Endothelial cell of umbilical vein (primary cell): ENCODE measurements around the gene NAP1L3. TPM values are rescaled to one million over a fixed set of nuclear protein-coding genes. Genes with fewer than 3 reads are reported as not detected.

ENCODE experiments used
- BruUV-seq: library from RNA; stranded (reverse); fragments of 400-500 nt; replicated peaks from 2 replicates; lab custom pipeline; 2021; lab: Mats Ljungman, UMichigan
- CTCF ChIA-PET: fragments of 300-600, 350-600 bp; sonication (Branson Sonifier 250); formaldehyde crosslinking; loops from one replicate; lab custom pipeline; 2021; ENCODE audit warnings: antibody characterized with exemption, inconsistent platforms; lab: Charles Lee
- POLR2A ChIA-PET: fragments of 300-600, 350-600 bp; sonication (Branson Sonifier 250); formaldehyde crosslinking; loops from one replicate; lab custom pipeline; 2021; ENCODE audit warnings: antibody characterized with exemption, inconsistent platforms; lab: Charles Lee
- DNase-seq: peaks from one replicate; pipeline ENCODE4 v3.0.0-alpha.2; 2011; ENCODE audit warnings: low read depth, low spot score
- FAIRE-seq: peaks from 2 replicates; lab custom pipeline; 2011; peaks lifted over from hg19 to GRCh38; lab: Jason Lieb, UNC
- H2AFZ ChIP-seq: 2 replicates; pipeline ENCODE4 v1.6.0; 2012; ENCODE audit warnings: low read depth, low read length, control low read depth, inconsistent platforms
- H3K27ac ChIP-seq: 2 replicates; pipeline ENCODE4 v1.5.1; 2011; ENCODE audit warnings: low read depth, mild to moderate bottlenecking, control low read depth, low read length, moderate library complexity; ENCODE audit not compliant: insufficient read depth
- H3K27me3 ChIP-seq, 2 experiments: 2 replicates each; pipeline versions ENCODE4 v1.6.0 to v1.6.1; 2011; ENCODE audit warnings: low read length in 2 of 2, mixed read lengths in 1 of 2; ENCODE audit not compliant: control insufficient read depth in 2 of 2, insufficient read depth in 2 of 2
- H3K36me3 ChIP-seq, 2 experiments: 2 replicates in 1 of 2; 3 replicates in 1 of 2; pipeline ENCODE4 v1.5.1; 2011; ENCODE audit warnings: low read length in 2 of 2, mild to moderate bottlenecking in 1 of 2, moderate library complexity in 1 of 2; ENCODE audit not compliant: control insufficient read depth in 2 of 2, insufficient read depth in 2 of 2; ENCODE audit errors: extremely low read depth in 1 of 2
- H3K4me1 ChIP-seq: 3 replicates; pipeline ENCODE4 v1.5.1; 2011; ENCODE audit warnings: mild to moderate bottlenecking, low read length; ENCODE audit not compliant: control insufficient read depth, insufficient read depth; ENCODE audit errors: extremely low read depth
- H3K4me2 ChIP-seq: 2 replicates; pipeline ENCODE4 v1.6.1; 2011; ENCODE audit warnings: low read length, control low read depth, mixed read lengths; ENCODE audit not compliant: insufficient read depth
- H3K4me3 ChIP-seq, 3 experiments: fragments of 200-600 bp in 1 of 3; sonication (generic), shearing (Covaris generic) in 1 of 3; replicated peaks in 1 of 3; 2 replicates each; pipeline ENCODE4 v1.5.1; 2011 to 2016; ENCODE audit warnings: control low read depth in 3 of 3, low read length in 3 of 3, mild to moderate bottlenecking in 2 of 3, inconsistent platforms in 1 of 3, low read depth in 1 of 3, moderate library complexity in 1 of 3; ENCODE audit not compliant: insufficient read depth in 1 of 3
- H3K79me2 ChIP-seq: 2 replicates; pipeline ENCODE4 v1.6.0; 2012; ENCODE audit warnings: low read length, inconsistent platforms; ENCODE audit not compliant: control insufficient read depth, insufficient read depth
- H3K9ac ChIP-seq: replicated peaks from 2 replicates; pipeline ENCODE3; 2011; ENCODE audit warnings: low read length, control low read depth; ENCODE audit not compliant: insufficient read depth; ENCODE audit errors: extremely low read depth
- H3K9me1 ChIP-seq: replicated peaks from 3 replicates; pipeline ENCODE4 v1.6.0; 2011; ENCODE audit warnings: mild to moderate bottlenecking, low read length; ENCODE audit not compliant: control insufficient read depth, insufficient read depth; ENCODE audit errors: extremely low read depth
- H3K9me3 ChIP-seq: replicated peaks from 2 replicates; pipeline ENCODE4 v1.5.1; 2012; ENCODE audit warnings: low read length, inconsistent platforms; ENCODE audit not compliant: control insufficient read depth, insufficient read depth
- H4K20me1 ChIP-seq: replicated peaks from 2 replicates; pipeline ENCODE3; 2011; ENCODE audit warnings: mild to moderate bottlenecking, low read length; ENCODE audit not compliant: control insufficient read depth, insufficient read depth; ENCODE audit errors: extremely low read depth
- CTCF ChIP-seq, 2 donors: IDR thresholded peaks; 1 replicate in 1 of 2; 2 replicates in 1 of 2; pipeline ENCODE4 v1.5.1; 2011; ENCODE audit warnings: low read length in 2 of 2, mild to moderate bottlenecking in 2 of 2, moderate library complexity in 2 of 2, control low read depth in 1 of 2, inconsistent platforms in 1 of 2, low read depth in 1 of 2; ENCODE audit not compliant: insufficient read depth in 1 of 2; ENCODE audit errors: extremely low read depth in 1 of 2
- EZH2 ChIP-seq: IDR thresholded peaks from 2 replicates; pipeline ENCODE4 v1.6.1; 2012; ENCODE audit warnings: borderline replicate concordance, low read depth, mild to moderate bottlenecking, moderate library complexity, low read length, inconsistent platforms; ENCODE audit not compliant: severe bottlenecking
- FOS ChIP-seq: IDR thresholded peaks from 2 replicates; pipeline ENCODE4 v1.6.1; 2011; ENCODE audit warnings: mild to moderate bottlenecking, low read length, moderate library complexity, borderline replicate concordance; ENCODE audit not compliant: insufficient read depth
- GATA2 ChIP-seq: IDR thresholded peaks from 2 replicates; pipeline ENCODE4 v1.7.0; 2011; ENCODE audit warnings: low read depth, mild to moderate bottlenecking, moderate library complexity, mixed read lengths, low read length; ENCODE audit not compliant: insufficient read length, insufficient read depth
- JUN ChIP-seq: IDR thresholded peaks from 2 replicates; pipeline ENCODE4 v1.6.1; 2011; ENCODE audit warnings: borderline replicate concordance, low read depth; ENCODE audit not compliant: insufficient read length, insufficient read depth
- MAX ChIP-seq: IDR thresholded peaks from 2 replicates; pipeline ENCODE4 v1.6.1; 2011; ENCODE audit not compliant: insufficient read depth, insufficient read length
- MYC ChIP-seq: IDR thresholded peaks from one replicate; pipeline ENCODE4 v1.6.1; 2011; ENCODE audit warnings: mild to moderate bottlenecking, low read depth, low read length
- POLR2A ChIP-seq: IDR thresholded peaks from 2 replicates; pipeline ENCODE4 v1.6.1; 2012; ENCODE audit warnings: low read depth, mild to moderate bottlenecking, control low read depth, low read length
- POLR2AphosphoS5 ChIP-seq: IDR thresholded peaks from 2 replicates; pipeline ENCODE4 v1.6.1; 2012; ENCODE audit warnings: low read depth, mild to moderate bottlenecking, control low read depth, low read length, moderate library complexity; ENCODE audit not compliant: insufficient read depth
- dilution Hi-C: fragments of 300-500 bp; cut with MboI; formaldehyde crosslinking; loops from one replicate; pipeline ENCODE4 v1.15.0; 2019; ENCODE audit warnings: low sequenced_read_pairs; ENCODE audit not compliant: extremely low pct_ligation_motif_present
- intact Hi-C: fragments of 100-400 bp; cut with micrococcal nuclease; formaldehyde crosslinking; loops from one replicate; pipeline ENCODE4 v1.10.0; 2022
- polyA plus RNA-seq, 4 experiments: library from polyadenylated mRNA; depleted of rRNA in 3 of 4; stranded (reverse) in 3 of 4; unstranded in 1 of 4; fragments of >200 nt; gene quantifications; 2 replicates each; pipeline versions ENCODE4 v1.2.1 to v1.2.3, GENCODE V29; 2011 to 2012; ENCODE audit warnings: missing spikeins in 1 of 4
- total RNA-seq: library from RNA; stranded (reverse); gene quantifications from 2 replicates; pipeline ENCODE4 v1.2.3, GENCODE V29; 2021

The NAP1L3 gene
- total and polyA plus RNA-seq, 2 donors (not counting 3 experiments of a cell fraction or from before 2014, with no cell fraction given): 0.03 to 0.22 TPM

DNA sequence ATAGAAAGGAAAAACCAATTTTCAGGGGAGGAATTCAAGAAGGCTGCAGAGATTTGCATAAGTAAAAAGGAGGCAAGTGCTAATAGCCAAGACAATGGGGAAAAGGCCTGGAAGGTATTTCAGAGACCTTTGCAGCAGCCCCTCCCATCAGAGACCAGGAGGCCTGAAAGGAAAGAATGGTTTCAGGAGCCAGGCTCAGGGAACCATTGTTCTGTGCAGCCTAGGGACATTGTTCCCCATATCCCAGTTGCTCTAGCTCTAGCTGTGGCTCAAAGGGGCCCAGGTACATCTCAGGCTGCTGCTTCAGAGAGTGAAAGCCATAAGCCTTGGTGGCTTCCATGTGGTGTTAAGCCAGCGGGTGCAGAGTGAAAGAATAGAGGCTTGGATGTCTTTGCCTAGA is 24.0 kb downstream of the NAP1L3 start:
- H3K9ac ChIP-seq: no peak overlapping the region
- no peaks in the 10 kb centered on the region for H3K27me3 ChIP-seq
- H2AFZ ChIP-seq: no peak overlapping the region
- intact Hi-C loops (no loop called here), dilution Hi-C loops (no loop called here)
- no peaks in the 10 kb centered on the region for H3K9me3 ChIP-seq
- H3K4me1 ChIP-seq: no peaks in the 10 kb centered on the region
- FAIRE-seq: no peak
- no peaks in the 10 kb centered on the region for H4K20me1 ChIP-seq
- no peaks in the 10 kb centered on the region for H3K79me2 ChIP-seq
- ChIA-PET CTCF (no interaction called here), POLR2A (no interaction called here)
- H3K9me1 ChIP-seq: no peaks in the 10 kb centered on the region
- no TSS peak for BruUV-seq
- H3K36me3 ChIP-seq: no peaks in the 10 kb centered on the region
- H3K27ac ChIP-seq: no peak overlapping the region
- H3K4me2 ChIP-seq: no peak overlapping the region
- no peak overlapping the region for H3K4me3 ChIP-seq
- TF ChIP-seq POLR2AphosphoS5 (no peak), MYC (no peak), POLR2A (no peak), MAX (no peak), CTCF (IDR thresholded peaks at IDR 0.05; ENCODE audit: extremely low read depth in 1 of 2, insufficient read depth in 1 of 2, low read depth in 1 of 2, low read length in 2 of 2) (no peak), EZH2 (no peak), GATA2 (no peak), JUN (no peak), FOS (no peak)
- no peak for DNase-seq
